ENCODE results near the gene ULBP3.

DNA sequence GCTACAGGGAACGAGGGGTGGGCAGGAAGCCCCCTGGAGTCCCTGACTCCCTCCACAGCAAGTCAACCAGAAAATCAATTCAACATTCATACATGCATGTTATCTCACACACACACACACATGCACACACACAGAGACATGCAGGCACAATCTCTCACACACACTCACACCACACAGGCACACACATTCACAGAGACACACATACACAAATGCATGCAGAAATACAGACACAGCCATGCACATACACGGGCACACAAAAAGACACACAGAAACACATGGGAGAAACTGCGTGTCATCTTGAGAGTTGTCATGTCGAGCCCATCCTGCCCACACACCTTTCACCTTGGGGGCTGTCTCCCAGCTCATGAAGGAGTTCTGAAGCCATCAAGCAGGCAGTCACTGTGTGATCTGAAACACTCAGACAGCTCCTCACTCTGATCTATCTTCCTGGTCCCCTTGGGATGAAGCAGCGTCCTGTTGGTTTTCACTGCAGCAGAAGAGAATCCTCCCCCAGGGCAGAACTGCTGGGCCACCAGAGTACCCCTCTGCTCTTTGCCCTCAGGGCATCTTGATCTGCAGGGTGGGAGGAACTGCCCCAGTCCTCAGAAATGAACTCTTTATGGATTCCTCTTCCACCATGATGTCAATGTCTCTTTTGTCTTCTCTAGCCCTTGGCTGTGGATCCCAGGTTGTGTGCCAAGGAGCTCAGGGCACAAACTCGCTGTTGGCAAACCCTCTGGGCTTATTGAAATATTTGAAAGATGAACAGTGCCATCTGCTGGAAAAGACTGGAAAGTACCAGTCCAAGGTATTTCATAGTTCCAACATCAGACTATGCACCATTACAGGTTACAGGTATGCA is 52.4 kb downstream of the ULBP3 start:
- TF ChIP-seq ZBTB7A (IDR thresholded peaks at IDR 0.05; ENCODE audit: low read depth): no peak
- no peak for TF ChIP-seq TAF1 (IDR thresholded peaks at IDR 0.05; ENCODE audit: low read depth)
- no peak for TF ChIP-seq CREB1 (IDR thresholded peaks at IDR 0.05; ENCODE audit: low read depth)
- TF ChIP-seq TCF12 (IDR thresholded peaks at IDR 0.05; ENCODE audit: low read depth): no peak
- TF ChIP-seq, protein P1, sequence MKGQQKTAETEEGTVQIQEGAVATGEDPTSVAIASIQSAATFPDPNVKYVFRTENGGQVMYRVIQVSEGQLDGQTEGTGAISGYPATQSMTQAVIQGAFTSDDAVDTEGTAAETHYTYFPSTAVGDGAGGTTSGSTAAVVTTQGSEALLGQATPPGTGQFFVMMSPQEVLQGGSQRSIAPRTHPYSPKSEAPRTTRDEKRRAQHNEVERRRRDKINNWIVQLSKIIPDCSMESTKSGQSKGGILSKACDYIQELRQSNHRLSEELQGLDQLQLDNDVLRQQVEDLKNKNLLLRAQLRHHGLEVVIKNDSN (IDR thresholded peaks at IDR 0.05): no peak
- no peak for TF ChIP-seq EP300 (IDR thresholded peaks at IDR 0.05; ENCODE audit: borderline replicate concordance)
- TF ChIP-seq, protein P2, sequence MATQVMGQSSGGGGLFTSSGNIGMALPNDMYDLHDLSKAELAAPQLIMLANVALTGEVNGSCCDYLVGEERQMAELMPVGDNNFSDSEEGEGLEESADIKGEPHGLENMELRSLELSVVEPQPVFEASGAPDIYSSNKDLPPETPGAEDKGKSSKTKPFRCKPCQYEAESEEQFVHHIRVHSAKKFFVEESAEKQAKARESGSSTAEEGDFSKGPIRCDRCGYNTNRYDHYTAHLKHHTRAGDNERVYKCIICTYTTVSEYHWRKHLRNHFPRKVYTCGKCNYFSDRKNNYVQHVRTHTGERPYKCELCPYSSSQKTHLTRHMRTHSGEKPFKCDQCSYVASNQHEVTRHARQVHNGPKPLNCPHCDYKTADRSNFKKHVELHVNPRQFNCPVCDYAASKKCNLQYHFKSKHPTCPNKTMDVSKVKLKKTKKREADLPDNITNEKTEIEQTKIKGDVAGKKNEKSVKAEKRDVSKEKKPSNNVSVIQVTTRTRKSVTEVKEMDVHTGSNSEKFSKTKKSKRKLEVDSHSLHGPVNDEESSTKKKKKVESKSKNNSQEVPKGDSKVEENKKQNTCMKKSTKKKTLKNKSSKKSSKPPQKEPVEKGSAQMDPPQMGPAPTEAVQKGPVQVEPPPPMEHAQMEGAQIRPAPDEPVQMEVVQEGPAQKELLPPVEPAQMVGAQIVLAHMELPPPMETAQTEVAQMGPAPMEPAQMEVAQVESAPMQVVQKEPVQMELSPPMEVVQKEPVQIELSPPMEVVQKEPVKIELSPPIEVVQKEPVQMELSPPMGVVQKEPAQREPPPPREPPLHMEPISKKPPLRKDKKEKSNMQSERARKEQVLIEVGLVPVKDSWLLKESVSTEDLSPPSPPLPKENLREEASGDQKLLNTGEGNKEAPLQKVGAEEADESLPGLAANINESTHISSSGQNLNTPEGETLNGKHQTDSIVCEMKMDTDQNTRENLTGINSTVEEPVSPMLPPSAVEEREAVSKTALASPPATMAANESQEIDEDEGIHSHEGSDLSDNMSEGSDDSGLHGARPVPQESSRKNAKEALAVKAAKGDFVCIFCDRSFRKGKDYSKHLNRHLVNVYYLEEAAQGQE (IDR thresholded peaks at IDR 0.05; ENCODE audit: low read depth): no peak

Measured in Ishikawa (cell line).